Panc1 (cell line): ENCODE data around the gene LOXL3. TPM values are rescaled to one million over a fixed set of nuclear protein-coding genes. Genes with fewer than 3 reads are reported as not detected.

Source experiments
- ATAC-seq: fragments of 200-7000 bp; cut with Tn5 transposase; 2 replicates; pipeline ENCODE4 v1.9.1; 2020; ENCODE audit warnings: mild to moderate bottlenecking, moderate library complexity
- BruUV-seq: library from RNA; stranded (reverse); fragments of 400-500 nt; replicated peaks from 2 replicates; lab custom pipeline; 2021; lab: Mats Ljungman, UMichigan
- CTCF ChIA-PET: fragments of 300-600 bp; sonication (Branson Sonifier 250); formaldehyde crosslinking; loops from one replicate; lab custom pipeline; 2022; ENCODE audit warnings: antibody characterized with exemption; lab: Charles Lee
- POLR2A ChIA-PET: fragments of 300-600 bp; sonication (Branson Sonifier 250); formaldehyde crosslinking; loops from one replicate; lab custom pipeline; 2022; ENCODE audit warnings: antibody characterized with exemption; lab: Charles Lee
- DNase-seq: peaks from one replicate; pipeline ENCODE4 v3.0.0-alpha.2; 2010; ENCODE audit warnings: low read depth, low spot score
- H3K27ac ChIP-seq: 2 replicates; pipeline ENCODE4 v1.5.1; 2011; ENCODE audit warnings: mild to moderate bottlenecking, low read length, inconsistent platforms
- H3K27me3 ChIP-seq: fragments of 200-500 bp; sonication (Bioruptor generic); 2 replicates; pipeline ENCODE4 v1.6.0; 2014; ENCODE audit warnings: low read length, inconsistent platforms; ENCODE audit not compliant: control insufficient read depth, insufficient read depth
- H3K36me3 ChIP-seq: fragments of 200-500 bp; sonication (Bioruptor generic); 2 replicates; pipeline ENCODE4 v1.5.1; 2014; ENCODE audit warnings: inconsistent platforms, mild to moderate bottlenecking, low read length, moderate library complexity; ENCODE audit not compliant: control insufficient read depth, insufficient read depth
- H3K4me1 ChIP-seq: 2 replicates; pipeline ENCODE4 v1.5.1; 2011; ENCODE audit warnings: inconsistent platforms, mild to moderate bottlenecking, low read length, moderate library complexity; ENCODE audit not compliant: control insufficient read depth, insufficient read depth
- H3K4me3 ChIP-seq, 2 experiments: 2 replicates each; pipeline ENCODE4 v1.5.1; 2011 to 2012; ENCODE audit warnings: low read depth in 2 of 2, low read length in 2 of 2, mild to moderate bottlenecking in 2 of 2, inconsistent platforms in 1 of 2, moderate library complexity in 1 of 2
- H3K9me3 ChIP-seq: fragments of 200-500 bp; sonication (Bioruptor generic); 2 replicates; pipeline ENCODE4 v1.5.1; 2014; ENCODE audit warnings: low read depth, mild to moderate bottlenecking, inconsistent platforms, low read length, moderate library complexity; ENCODE audit not compliant: control insufficient read depth, insufficient read depth
- CTCF ChIP-seq: fragments of 450-650 bp; IDR thresholded peaks from 2 replicates; pipeline ENCODE4 v1.5.1; 2017; ENCODE audit warnings: mild to moderate bottlenecking
- POLR2AphosphoS5 ChIP-seq: IDR thresholded peaks from 2 replicates; pipeline ENCODE4 v1.6.1; 2012; ENCODE audit warnings: mild to moderate bottlenecking, low read depth, low read length, moderate library complexity
- REST ChIP-seq, 2 experiments: IDR thresholded peaks; 2 replicates each; pipeline ENCODE4 v1.6.1; 2011 to 2012; ENCODE audit warnings: low read depth in 2 of 2, control low read depth in 1 of 2, low read length in 1 of 2, mild to moderate bottlenecking in 1 of 2, moderate library complexity in 1 of 2; ENCODE audit not compliant: insufficient read depth in 1 of 2
- SIN3A ChIP-seq: IDR thresholded peaks from 2 replicates; pipeline ENCODE4 v1.6.1; 2012; ENCODE audit warnings: low read depth, mild to moderate bottlenecking, low read length, moderate library complexity, borderline replicate concordance; ENCODE audit not compliant: insufficient read depth
- TCF7L2 ChIP-seq: IDR thresholded peaks from 2 replicates; pipeline ENCODE4 v1.6.1; 2011; ENCODE audit warnings: mild to moderate bottlenecking, low read depth, low read length, inconsistent platforms
- in situ Hi-C: cut with HindIII; loops from 2 replicates; pipeline ENCODE4 v1.10.0; 2016; ENCODE audit warnings: low sequenced_read_pairs, low pct_unique_long_range_greater_than_20kb
- intact Hi-C: fragments of 100-400 bp; cut with micrococcal nuclease; formaldehyde crosslinking; loops from one replicate; pipeline ENCODE4 v1.10.0; 2022; ENCODE audit not compliant: unreplicated experiment
- total RNA-seq: library from RNA; stranded (reverse); gene quantifications from one replicate; pipeline ENCODE4 v1.2.1, GENCODE V29; 2021; ENCODE audit not compliant: unreplicated experiment

LOXL3 gene
- total RNA-seq, 1 experiment from 2014 or later: 1.0 TPM

- in situ Hi-C loops: no loop called here
- no peak for TF ChIP-seq REST (IDR thresholded peaks at IDR 0.05; ENCODE audit: insufficient read depth in 1 of 2, low read depth in 2 of 2, low read length in 1 of 2)
- TF ChIP-seq CTCF: no peak
- TF ChIP-seq POLR2AphosphoS5: no peak
- TF ChIP-seq SIN3A: no peak
- TF ChIP-seq TCF7L2: no peak
- Histone ChIP-seq H3K36me3 (peaks cover 4% of the 10 kb centered on the region; the same call in 1 of the 2 replicates), H3K4me1 (peaks cover 11% of the 10 kb centered on the region), H3K9me3 (no peaks in the 10 kb centered on the region), H3K4me3 (no peak overlapping the region), H3K27ac (no peak overlapping the region), H3K27me3 (no peaks in the 10 kb centered on the region)
- intact Hi-C loops: no loop called here
- no peak for DNase-seq
- BruUV-seq: no TSS peak
- ChIA-PET POLR2A (interaction anchor here (0.6 to 0.7 kb wide), 3 partner anchors 8 to 27 kb away, joined by 3 to 6 read pairs (median 3); partner anchors contain the start of genes CCDC142 and TTC31), CTCF (interaction anchor here (0.6 kb wide), 1 partner anchor 67 kb away, joined by 4 read pairs; no protein-coding TSS in a partner anchor)
- no peak for ATAC-seq
Measured at GRCh38 chr2:74510272-74510671, 43.5 kb downstream of the LOXL3 start.

- POLR2A ChIA-PET: no interaction called here
- in situ Hi-C loops (no loop called here), intact Hi-C loops (loop anchor here (10.0 kb wide), 1 partner anchor 77 kb away; no protein-coding TSS in a partner anchor)
- CTCF ChIA-PET: no interaction called here
- DNase-seq (no peak), ATAC-seq (peak; percentile 20; the same call in 1 of the 2 replicates)
- BruUV-seq: no TSS peak
- peaks cover 25% of the 10 kb centered on the region for H3K4me1 ChIP-seq
- H3K9me3 ChIP-seq: no peaks in the 10 kb centered on the region
- no peak for TF ChIP-seq REST (IDR thresholded peaks at IDR 0.05; ENCODE audit: insufficient read depth in 1 of 2, low read depth in 2 of 2, low read length in 1 of 2)
- no peak for TF ChIP-seq TCF7L2
- peaks cover 4% of the 10 kb centered on the region for H3K36me3 ChIP-seq
- peak overlapping the region; percentile 98 for H3K27ac ChIP-seq
- no peaks in the 10 kb centered on the region for H3K27me3 ChIP-seq
- H3K4me3 ChIP-seq: peak overlapping the region; percentile 86 to 94
Measured at GRCh38 chr2:74507926-74508520, 45.7 kb downstream of the LOXL3 start.
